Testis (tissue), 3 donors: ENCODE data around the gene MAN1B1. TPM values are rescaled to one million over a fixed set of nuclear protein-coding genes. Genes with fewer than 3 reads are reported as not detected.

ENCODE experiments used
- DNase-seq: peaks from one replicate; pipeline ENCODE4 v3.0.0-alpha.2; 2019
- H3K27ac ChIP-seq, 2 donors: fragments of 200-600 bp; sonication (generic); one replicate each; pipeline ENCODE4 v1.5.1; 2019
- H3K27me3 ChIP-seq: fragments of 200-600 bp; sonication (generic); one replicate; pipeline ENCODE4 v1.5.1; 2019
- H3K36me3 ChIP-seq: fragments of 200-600 bp; sonication (generic); one replicate; pipeline ENCODE4 v1.5.1; 2017; ENCODE audit warnings: low read depth; ENCODE audit errors: missing control alignments
- H3K4me1 ChIP-seq: fragments of 200-600 bp; sonication (generic); one replicate; pipeline ENCODE4 v1.5.1; 2019
- H3K4me3 ChIP-seq, 2 donors: fragments of 200-600 bp; sonication (generic); one replicate each; pipeline ENCODE4 v1.5.1; 2017 to 2019
- H3K9me3 ChIP-seq: fragments of 200-600 bp; sonication (generic); one replicate; pipeline ENCODE4 v1.5.1; 2017
- CTCF ChIP-seq, 3 experiments: fragments of 450-650 bp in 2 of 3; fragments of 200-600 bp in 1 of 3; sonication (generic) in 1 of 3; IDR thresholded peaks; one replicate each; pipeline ENCODE4 v1.5.1; 2016 to 2019; ENCODE audit warnings: antibody characterized with exemption in 3 of 3, mild to moderate bottlenecking in 2 of 3, moderate library complexity in 1 of 3
- POLR2A ChIP-seq: fragments of 450-650 bp; IDR thresholded peaks from one replicate; pipeline ENCODE4 v1.6.1; 2017; ENCODE audit warnings: antibody characterized with exemption, mild to moderate bottlenecking, moderate library complexity
- WGBS, 2 donors: methylation state at CpG; one replicate each; pipeline ENCODE4 v1.1.5; 2018; 5-methylcytosine and 5-hydroxymethylcytosine counted together
- intact Hi-C: fragments of 100-400 bp; cut with DNase I; formaldehyde crosslinking; loops from one replicate; pipeline ENCODE4 v1.15.1; 2023; ENCODE audit warnings: low total_unique reads
- polyA plus RNA-seq: library from polyadenylated mRNA; stranded (reverse); fragments of 350-450 nt; fragmentation: Illumina TruSeq; extraction: RNeasy Lipid Tissue Mini Kit (QIAGEN cat#74804); gene quantifications from one replicate; pipeline ENCODE4 v1.2.3, GENCODE V29; 2014; ENCODE audit warnings: low read depth, low replicate concordance; ENCODE audit not compliant: insufficient read depth
- total RNA-seq, 2 donors: library from RNA; depleted of rRNA; stranded (reverse); fragments of >200 nt; gene quantifications; one replicate each; pipeline ENCODE4 v1.2.3, GENCODE V29; 2016

Gene MAN1B1
- total and polyA plus RNA-seq, 3 donors from 2014 or later, result 62.2 to 124 (median 122) TPM

- TF ChIP-seq POLR2A (no peak), CTCF (IDR thresholded peaks at IDR 0.05) (no peak)
- no peaks in the 10 kb centered on the region for H3K36me3 ChIP-seq
- 93 to 100% methylated on average over 1 to 38 of the region's 38 CpGs for WGBS, 2 donors
Observed at GRCh38 chr9:137110147-137110910, 23.5 kb downstream of the MAN1B1 start.

GRCh38 chr9:137110911-137111787, 24.4 kb downstream of the MAN1B1 start:
- no peak for DNase-seq
- intact Hi-C loops, result loop anchor here (10.0 kb wide), 1 partner anchor 114 kb away; the partner anchor contains the start of genes CYSRT1, RNF208 and RNF224
- H3K9me3 ChIP-seq, result no peaks in the 10 kb centered on the region
- TF ChIP-seq CTCF (IDR thresholded peaks at IDR 0.05) (no peak), POLR2A (no peak)
- H3K27ac ChIP-seq, result no peak overlapping the region
- no peaks in the 10 kb centered on the region for H3K27me3 ChIP-seq
- H3K4me3 ChIP-seq, result no peak overlapping the region
- 87 to 90% methylated on average over 25 to 28 of the region's 28 CpGs for WGBS, 2 donors
- peaks cover 14% of the 10 kb centered on the region for H3K4me1 ChIP-seq
- no peaks in the 10 kb centered on the region for H3K36me3 ChIP-seq

More at GRCh38 chr9:137110147-137110910, 23.5 kb downstream of the MAN1B1 start:
- DNase-seq, result no peak
- Histone ChIP-seq H3K4me1 (peaks cover 6% of the 10 kb centered on the region), H3K4me3 (no peak overlapping the region), H3K27ac (no peak overlapping the region), H3K9me3 (no peaks in the 10 kb centered on the region), H3K27me3 (no peaks in the 10 kb centered on the region)
- intact Hi-C loops, result loop anchor here (10.0 kb wide), 1 partner anchor 114 kb away; the partner anchor contains the start of genes CYSRT1, RNF208 and RNF224

GRCh38 chr9:137111788-137112563, 25.2 kb downstream of the MAN1B1 start:
- Histone ChIP-seq H3K36me3 (no peaks in the 10 kb centered on the region), H3K4me3 (no peak overlapping the region), H3K9me3 (no peaks in the 10 kb centered on the region), H3K27me3 (no peaks in the 10 kb centered on the region), H3K27ac (no peak overlapping the region), H3K4me1 (peaks cover 17% of the 10 kb centered on the region)
- TF ChIP-seq POLR2A (no peak), CTCF (IDR thresholded peaks at IDR 0.05) (no peak)
- DNase-seq, result no peak
- intact Hi-C loops, result loop anchor here (10.0 kb wide), 1 partner anchor 113 kb away; the partner anchor contains the start of genes CYSRT1, RNF208 and RNF224
- WGBS, 2 donors, result 89 to 92% methylated on average over 20 to 31 of the region's 35 CpGs

GRCh38 chr9:137112564-137113384, 26.0 kb downstream of the MAN1B1 start:
- H3K27ac ChIP-seq, result no peak overlapping the region
- no peak overlapping the region for H3K4me3 ChIP-seq
- intact Hi-C loops, result loop anchor here (10.0 kb wide), 1 partner anchor 112 kb away; the partner anchor contains the start of genes CYSRT1, RNF208 and RNF224
- peaks cover 22% of the 10 kb centered on the region for H3K4me1 ChIP-seq
- no peaks in the 10 kb centered on the region for H3K9me3 ChIP-seq
- no peaks in the 10 kb centered on the region for H3K27me3 ChIP-seq
- TF ChIP-seq POLR2A (no peak), CTCF (IDR thresholded peaks at IDR 0.05) (no peak)
- no peak for DNase-seq
- H3K36me3 ChIP-seq, result no peaks in the 10 kb centered on the region
- 69 to 91% methylated on average over 6 to 42 of the region's 42 CpGs for WGBS, 2 donors
